Epithelial cell of esophagus (primary cell): ENCODE data around the gene SKI.
"Not testable (repeated sequence)": the region's sequence is repeated elsewhere in the genome, so short reads cannot be mapped to it uniquely, and the experiment has no call there.

ENCODE experiments used
- DNase-seq: peaks from one replicate; pipeline ENCODE4 v3.0.0; 2010; ENCODE audit warnings: low read depth
- H3K4me3 ChIP-seq: 2 replicates; pipeline ENCODE4 v1.5.1; 2011; ENCODE audit warnings: mild to moderate bottlenecking, low read length, control low read depth
- TF ChIP-seq, protein P1 (sequence below): IDR thresholded peaks from 2 replicates; pipeline ENCODE4 v1.5.1; 2011; ENCODE audit warnings: low read depth, mild to moderate bottlenecking, low read length, control low read depth, inconsistent platforms; ENCODE audit not compliant: insufficient read depth; ENCODE audit errors: missing control alignments

The SKI gene

GRCh38 chr1:2260917-2261316 is 32.8 kb downstream of the SKI start:
- TF ChIP-seq, protein P1, sequence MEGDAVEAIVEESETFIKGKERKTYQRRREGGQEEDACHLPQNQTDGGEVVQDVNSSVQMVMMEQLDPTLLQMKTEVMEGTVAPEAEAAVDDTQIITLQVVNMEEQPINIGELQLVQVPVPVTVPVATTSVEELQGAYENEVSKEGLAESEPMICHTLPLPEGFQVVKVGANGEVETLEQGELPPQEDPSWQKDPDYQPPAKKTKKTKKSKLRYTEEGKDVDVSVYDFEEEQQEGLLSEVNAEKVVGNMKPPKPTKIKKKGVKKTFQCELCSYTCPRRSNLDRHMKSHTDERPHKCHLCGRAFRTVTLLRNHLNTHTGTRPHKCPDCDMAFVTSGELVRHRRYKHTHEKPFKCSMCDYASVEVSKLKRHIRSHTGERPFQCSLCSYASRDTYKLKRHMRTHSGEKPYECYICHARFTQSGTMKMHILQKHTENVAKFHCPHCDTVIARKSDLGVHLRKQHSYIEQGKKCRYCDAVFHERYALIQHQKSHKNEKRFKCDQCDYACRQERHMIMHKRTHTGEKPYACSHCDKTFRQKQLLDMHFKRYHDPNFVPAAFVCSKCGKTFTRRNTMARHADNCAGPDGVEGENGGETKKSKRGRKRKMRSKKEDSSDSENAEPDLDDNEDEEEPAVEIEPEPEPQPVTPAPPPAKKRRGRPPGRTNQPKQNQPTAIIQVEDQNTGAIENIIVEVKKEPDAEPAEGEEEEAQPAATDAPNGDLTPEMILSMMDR, result no peak
- H3K4me3 ChIP-seq, result no peak overlapping the region
- no peak for DNase-seq

DNA sequence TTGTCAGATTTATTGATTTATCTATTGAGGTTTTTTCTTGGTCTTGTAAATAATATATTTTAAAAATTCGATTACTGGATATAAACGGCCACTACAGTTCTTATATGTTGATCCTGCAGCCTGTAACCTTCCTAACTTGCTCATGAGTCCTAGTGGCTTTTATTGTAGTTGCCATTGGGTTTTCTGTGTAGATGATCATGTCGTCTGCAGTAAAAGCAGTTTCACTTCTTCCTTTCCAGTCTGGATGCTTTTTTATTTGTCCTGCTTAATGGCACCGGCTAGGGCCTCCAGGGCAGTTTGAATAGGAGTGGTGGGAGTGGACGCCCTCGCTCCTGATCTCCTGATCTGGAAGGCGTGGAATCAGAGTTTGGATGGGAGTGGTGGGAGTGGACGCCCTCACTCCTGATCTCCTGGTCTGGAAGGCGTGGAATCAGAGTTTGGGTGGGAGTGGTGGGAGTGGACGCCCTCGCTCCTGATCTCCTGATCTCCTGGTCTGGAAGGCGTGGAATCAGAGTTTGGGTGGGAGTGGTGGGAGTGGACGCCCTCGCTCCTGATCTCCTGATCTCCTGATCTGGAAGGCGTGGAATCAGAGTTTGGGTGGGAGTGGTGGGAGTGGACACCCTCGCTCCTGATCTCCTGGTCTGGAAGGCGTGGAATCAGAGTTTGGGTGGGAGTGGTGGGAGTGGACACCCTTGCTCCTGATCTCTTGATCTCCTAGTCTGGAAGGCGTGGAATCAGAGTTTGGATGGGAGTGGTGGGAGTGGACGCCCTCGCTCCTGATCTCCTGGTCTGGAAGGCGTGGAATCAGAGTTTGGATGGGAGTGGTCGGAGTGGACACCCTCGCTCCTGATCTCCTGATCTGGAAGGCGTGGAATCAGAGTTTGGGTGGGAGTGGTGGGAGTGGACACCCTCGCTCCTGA is 33.6 kb downstream of the SKI start:
- H3K4me3 ChIP-seq, DNase-seq: not testable (repeated sequence)

- TF ChIP-seq, protein P1, result no peak
- no peak for DNase-seq
- H3K4me3 ChIP-seq, result no peak overlapping the region
These were observed 38.3 kb downstream of the SKI start for GRCh38 chr1:2266301-2266975.

GRCh38 chr1:2267051-2267830 is 39.1 kb downstream of the SKI start:
- no peak overlapping the region for H3K4me3 ChIP-seq
- DNase-seq, result no peak
- TF ChIP-seq, protein P1, result no peak

GRCh38 chr1:2267862-2268261 is 39.7 kb downstream of the SKI start:
- no peak for DNase-seq
- TF ChIP-seq, protein P1, result no peak
- no peak overlapping the region for H3K4me3 ChIP-seq

GRCh38 chr1:2268285-2269056 is 40.4 kb downstream of the SKI start:
- H3K4me3 ChIP-seq, result no peak overlapping the region
- TF ChIP-seq, protein P1, result no peak
- no peak for DNase-seq
